Bone marrow (tissue), 2 donors: ENCODE data around the gene POR.

Source experiments
- DNase-seq, 2 donors: peaks; one replicate each; lab custom pipeline; 2025; lab: John Stamatoyannopoulos, UW

POR gene

DNA sequence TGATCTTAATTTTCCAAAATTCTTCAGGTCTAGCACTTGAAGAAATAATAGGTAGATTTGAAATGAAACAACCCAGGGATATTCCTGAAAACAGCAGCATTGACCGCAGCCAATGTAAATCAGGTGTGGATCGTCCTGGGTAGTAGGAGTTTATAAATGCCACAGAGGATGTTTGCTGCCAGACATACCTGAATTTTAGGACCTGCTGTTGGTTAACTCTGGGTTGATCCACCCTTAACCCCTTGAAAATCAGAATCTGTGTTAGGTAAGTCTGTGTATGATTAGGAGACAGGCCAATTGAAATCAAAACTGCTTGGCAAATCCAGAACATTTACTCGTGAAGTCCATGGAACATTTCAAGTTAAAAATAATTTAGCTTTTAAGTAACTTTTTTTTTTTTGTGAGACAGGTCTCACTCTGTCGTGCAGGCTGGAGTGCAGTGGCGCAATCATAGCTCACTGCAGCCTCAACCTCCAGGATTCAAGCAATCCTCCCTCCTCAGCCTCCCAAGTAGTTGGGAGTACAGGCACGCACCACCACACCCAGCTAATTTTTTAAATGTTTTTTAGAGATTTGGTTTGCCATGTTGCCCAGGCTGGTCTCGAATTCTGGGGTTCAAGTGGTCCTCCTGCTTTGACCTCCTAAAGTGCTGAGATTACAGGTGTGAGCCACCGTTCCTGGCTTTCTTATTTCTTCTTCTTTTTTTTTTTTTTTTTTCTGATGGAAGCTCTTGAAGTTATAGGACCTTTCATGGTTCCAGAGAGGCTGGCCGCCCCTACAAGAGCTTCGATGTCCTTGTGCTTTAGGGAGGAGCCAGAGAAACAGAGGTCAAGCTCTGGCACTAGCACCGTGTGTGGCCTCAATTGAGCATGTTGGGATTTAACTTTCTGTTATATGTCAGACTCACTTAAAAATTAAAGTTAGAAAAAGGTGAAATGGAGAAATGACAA lies 2.0 kb downstream of the POR start:
- no peak for DNase-seq

GRCh38 chr7:75920431-75921161 lies 5.6 kb downstream of the POR start:
- no peak for DNase-seq

- DNase-seq: no peak
Observed at GRCh38 chr7:75921479-75921878, 6.5 kb downstream of the POR start.

DNA sequence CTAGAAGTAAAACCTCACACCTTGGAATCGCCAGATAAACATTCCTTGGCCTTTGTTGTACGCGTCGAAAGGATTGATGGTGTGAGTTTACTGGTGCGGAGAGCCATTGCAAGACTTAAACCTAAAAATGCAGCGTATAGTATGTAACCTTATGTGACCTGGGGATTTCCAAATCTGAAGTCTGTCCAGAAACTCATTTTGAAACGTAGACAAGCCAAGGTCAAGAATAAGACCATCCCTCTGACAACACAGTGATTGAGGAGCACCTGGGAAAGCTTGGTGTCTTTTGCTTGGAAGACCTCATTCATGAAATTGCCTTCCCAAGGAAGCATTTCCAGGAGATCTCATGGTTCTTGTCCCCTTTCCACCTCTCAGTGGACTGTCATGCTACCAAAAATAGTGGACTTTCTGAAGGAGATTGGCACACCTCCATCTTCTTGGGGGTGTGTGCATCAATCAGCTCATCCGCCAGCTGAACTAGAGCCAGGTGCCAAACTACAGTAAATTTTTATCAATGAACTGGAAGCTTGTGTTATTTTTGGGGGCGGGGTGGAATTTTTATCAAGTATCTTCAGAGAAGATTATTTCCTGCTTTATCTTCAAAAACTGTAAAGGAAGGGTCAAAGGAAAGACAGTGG lies 8.1 kb downstream of the POR start:
- no peak for DNase-seq

- no peak for DNase-seq
Observed at GRCh38 chr7:75924256-75924655, 9.3 kb downstream of the POR start.

DNA sequence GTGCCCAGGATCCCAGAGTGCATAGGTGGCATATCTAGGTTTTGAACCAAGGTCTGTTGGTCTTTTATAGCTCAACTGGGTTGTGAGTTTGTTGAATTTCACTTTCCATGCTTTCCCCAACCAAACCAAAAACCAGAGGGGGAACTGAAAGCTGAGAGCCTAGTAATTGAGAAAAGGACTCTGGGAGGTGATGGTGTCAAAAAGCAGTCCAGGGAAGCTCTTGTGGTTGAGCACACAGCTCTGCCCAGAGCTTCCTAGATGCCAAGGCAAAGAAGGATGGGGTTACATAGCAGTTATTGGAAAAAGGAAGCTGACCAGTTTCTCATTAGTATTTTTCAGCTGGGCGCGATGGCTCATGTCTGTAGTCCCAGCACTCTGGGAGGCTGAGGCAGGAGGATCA lies 9.9 kb downstream of the POR start:
- no peak for DNase-seq

DNA sequence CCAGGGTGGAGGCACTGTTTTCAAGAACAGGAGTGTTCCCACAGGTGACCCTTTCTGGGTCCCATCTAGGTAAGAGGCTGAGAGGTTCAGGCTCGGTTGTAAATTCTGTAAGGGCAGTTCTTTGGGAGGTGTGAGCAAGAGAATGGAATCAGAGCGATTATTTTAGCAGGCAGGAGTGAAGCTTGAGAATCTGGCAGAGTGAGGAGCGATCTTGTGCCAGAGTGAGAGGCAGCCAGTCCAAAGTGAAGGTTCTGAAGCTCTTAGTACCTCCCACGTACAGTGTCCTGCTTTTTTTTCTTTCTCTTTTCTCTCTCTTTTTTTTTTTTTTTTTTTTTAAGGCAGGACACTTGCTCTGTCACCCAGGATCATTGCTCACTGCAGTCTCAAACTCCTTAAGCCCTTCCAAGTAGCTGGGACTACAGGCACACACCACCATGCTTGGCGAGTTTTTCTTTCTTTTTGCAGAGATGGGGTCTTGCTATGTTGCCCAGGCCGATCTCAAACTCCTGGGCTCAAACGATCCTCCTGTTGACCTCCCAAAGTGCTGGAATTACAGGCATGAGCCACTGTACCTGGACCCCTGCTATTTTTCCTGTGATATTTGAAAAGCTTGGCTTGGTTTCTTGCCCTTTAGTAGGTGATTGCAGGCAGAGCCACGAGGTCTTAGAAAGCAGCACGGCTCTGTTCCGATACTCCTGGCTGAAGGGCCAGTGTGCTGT lies 10.9 kb downstream of the POR start:
- DNase-seq: no peak

GRCh38 chr7:75928568-75928914 lies 13.6 kb downstream of the POR start:
- DNase-seq: no peak

DNA sequence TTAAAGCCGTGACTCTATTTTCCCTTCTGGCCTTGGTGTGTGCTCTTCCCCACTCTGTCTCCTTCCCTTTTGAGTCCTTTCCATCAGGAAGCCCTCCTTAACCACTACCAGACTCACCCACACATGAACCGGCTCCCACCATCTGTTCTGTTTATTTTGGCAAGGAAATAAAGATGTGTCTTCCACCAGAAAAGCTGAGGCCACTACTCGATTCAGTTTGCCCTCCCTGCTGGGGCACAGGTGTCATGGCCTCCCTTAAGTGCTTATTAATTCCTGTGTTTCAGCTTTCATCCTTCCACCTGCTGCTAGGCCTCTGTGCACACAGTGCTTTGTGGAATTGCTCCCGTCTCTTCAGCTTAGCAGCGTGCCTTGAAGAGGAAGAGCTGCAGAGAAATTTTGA lies 16.7 kb downstream of the POR start:
- DNase-seq: no peak

DNA sequence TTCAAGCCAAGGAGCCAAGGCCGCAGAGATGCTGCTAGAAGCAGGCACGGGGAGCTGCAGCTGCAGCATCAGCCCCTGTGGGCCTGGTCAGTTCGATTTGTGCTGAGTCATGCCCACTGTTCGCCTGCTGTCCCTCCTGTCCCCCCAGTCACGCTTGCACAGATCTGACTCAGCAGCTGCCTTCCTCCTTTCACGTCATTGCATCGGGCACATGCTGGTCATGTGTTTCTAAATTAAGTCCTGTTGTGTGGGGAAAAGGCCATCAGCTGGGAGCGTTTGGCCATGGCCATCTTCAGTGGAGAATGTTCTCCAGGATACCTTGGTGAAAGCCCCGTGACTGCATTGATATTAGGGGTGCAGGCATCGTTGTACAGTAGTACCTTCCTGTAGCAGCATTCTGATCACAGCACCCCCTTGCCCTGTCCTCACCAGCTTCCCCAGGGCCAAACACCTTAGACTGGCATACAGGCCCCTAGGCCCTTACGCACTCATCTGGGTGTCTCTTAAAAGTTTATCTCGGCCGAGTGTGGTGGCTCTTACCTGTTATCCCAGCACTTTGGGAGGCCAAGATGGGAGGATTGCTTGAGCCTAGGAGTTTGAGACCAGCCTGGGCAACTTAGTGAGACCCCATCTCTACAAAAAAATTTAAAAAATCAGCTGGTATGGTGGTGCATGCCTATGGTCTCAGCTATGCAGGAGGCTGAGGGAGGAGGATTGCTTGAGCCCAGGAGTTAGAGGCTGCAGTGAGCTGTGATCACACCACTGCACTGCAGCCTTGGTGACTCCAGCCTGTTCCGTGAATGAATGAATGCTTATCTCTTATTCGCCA lies 23.2 kb downstream of the POR start:
- DNase-seq: peak in 1 of 2 donors; percentile 11

DNA sequence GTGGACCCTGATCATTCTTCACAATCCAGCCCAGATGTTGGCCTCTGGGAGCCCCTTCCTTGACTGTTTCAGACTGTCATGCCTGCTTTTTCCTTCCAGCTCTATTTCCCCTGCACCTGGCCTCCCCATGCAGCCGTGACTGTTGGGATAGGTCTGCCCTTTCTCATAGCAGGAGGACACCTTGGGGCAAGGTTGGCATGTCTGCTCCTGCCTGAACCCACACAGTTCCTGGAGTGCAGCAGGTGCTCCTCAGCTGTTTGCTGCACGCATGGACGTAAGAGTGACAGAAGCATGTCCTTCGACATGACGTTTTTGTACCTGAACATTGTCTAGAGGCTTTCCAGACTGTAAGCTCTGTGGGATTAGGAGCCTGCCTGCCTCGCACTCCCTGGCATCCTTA lies 24.0 kb downstream of the POR start:
- no peak for DNase-seq

- DNase-seq: no peak
Observed at GRCh38 chr7:75943864-75944263, 28.9 kb downstream of the POR start.

DNA sequence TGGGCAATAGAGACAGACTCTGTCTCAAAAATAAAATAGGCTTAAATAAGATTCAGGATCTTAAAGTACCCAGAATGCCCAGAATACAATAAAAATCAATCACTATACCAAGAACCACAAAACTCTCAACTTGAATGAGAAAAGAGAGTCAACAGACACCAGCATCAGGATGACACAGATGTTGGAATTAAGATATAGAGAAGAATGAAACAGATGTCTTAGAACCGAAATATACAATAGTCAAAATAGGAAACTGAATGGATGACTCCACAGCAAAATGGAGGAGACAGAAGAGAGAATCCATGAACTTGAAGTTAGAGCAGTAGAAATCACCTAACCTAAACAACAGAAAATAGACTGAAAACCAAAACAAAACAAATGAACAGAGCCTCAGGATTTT lies 29.6 kb downstream of the POR start:
- DNase-seq: no peak

DNA sequence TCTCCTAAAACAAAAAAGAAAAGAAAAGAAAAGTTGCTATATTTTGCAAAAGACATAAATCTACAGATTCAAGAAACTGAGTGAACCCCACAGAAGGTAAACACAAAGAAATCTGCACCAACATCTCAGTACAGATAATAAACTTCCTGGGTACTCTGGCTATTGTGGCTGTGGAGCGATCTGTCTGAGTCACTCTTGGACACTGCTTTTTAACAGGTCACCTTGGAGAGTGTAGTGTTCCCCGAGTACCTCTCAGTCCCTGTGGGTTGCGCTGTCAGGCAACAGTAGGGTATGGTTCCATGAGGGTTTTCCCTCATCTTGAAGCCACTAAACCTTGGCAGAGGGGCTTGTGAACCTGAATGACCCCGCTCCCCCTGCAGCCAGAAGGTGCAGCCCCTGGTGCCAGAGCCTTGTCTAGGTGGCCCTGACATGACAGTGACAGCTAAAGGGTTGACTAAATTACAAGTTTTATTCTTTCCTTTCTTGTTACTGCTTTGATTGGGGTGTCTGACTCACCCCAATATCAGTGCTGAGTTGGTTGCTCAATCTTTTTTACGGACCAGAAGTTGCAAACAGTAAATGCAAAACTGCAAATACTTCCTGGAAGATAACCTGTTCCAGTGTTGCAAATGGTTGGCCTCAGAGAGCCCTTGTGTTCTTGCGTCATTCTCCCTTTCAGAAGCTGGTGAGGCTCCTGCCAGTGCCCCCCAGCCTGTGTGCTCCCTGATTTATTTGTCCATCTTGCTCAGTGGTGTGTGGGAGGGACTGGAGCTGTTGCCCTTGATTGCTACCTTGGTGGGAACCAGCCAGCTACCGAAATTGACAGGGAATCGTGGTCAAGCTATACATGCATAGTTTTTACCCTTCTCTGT lies 30.6 kb downstream of the POR start:
- DNase-seq: peak in 1 of 2 donors; percentile 26

- no peak for DNase-seq
Observed at GRCh38 chr7:75946207-75946855, 31.4 kb downstream of the POR start.

DNA sequence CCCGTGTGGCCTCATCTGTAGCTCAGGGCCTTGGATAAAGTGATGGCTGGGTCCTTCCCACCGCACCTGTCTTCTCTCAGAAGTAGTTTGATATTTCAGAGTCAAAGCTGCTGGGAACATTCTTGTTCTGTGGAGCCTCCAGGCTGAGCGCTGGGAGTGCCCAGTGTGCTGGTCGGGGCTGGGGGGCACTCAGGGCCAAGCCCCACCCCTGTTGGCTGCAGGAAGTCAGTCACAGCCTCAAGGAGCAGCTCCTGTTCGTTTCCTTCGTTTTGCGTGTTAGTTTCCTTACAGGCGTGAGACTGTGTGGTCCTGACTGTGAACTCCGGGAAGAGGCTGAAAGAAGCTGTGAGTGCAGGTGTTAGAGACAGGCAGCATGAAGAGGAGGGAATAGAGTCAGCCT lies 33.2 kb downstream of the POR start:
- DNase-seq: no peak

GRCh38 chr7:75950111-75950681 lies 35.2 kb downstream of the POR start:
- peak in 1 of 2 donors; percentile 4 for DNase-seq

- peak in 1 of 2 donors; percentile 34 for DNase-seq
Observed at GRCh38 chr7:75951506-75951905, 36.6 kb downstream of the POR start.

GRCh38 chr7:75953431-75953830 lies 38.5 kb downstream of the POR start:
- no peak for DNase-seq
